ENCODE data around the gene HMGCS2.

The HMGCS2 gene

GRCh38 chr1:119768778-119769177 lies at the start of gene HMGCS2:
TSS of gene HMGCS2 (minus strand) at chr1:119768905. CDS start at chr1:119768844, 61 bp downstream.
- no peak for DNase-seq

- DNase-seq: no peak
Observed at GRCh38 chr1:119818181-119818580, 49.5 kb upstream of the HMGCS2 start.

- no peak for DNase-seq
Observed at GRCh38 chr1:119816407-119816806, 47.7 kb upstream of the HMGCS2 start.

GRCh38 chr1:119815928-119816327 lies 47.2 kb upstream of the HMGCS2 start:
- DNase-seq: no peak

GRCh38 chr1:119815361-119815760 lies 46.7 kb upstream of the HMGCS2 start:
- DNase-seq: no peak

- no peak for DNase-seq
Observed at GRCh38 chr1:119814288-119814687, 45.6 kb upstream of the HMGCS2 start.

GRCh38 chr1:119811985-119812557 lies 43.4 kb upstream of the HMGCS2 start:
- no peak for DNase-seq

- no peak for DNase-seq
Observed at GRCh38 chr1:119811387-119811786, 42.7 kb upstream of the HMGCS2 start, which contains the start of gene REG4. TSS of gene REG4 (minus strand) at chr1:119811460. CDS start at chr1:119808769, 2,691 bp downstream.

- peak; percentile 62 for DNase-seq
Observed at GRCh38 chr1:119808972-119809550, 40.4 kb upstream of the HMGCS2 start.

- DNase-seq: no peak
Observed at GRCh38 chr1:119808491-119808890, 39.8 kb upstream of the HMGCS2 start.

GRCh38 chr1:119806489-119806888 lies 37.8 kb upstream of the HMGCS2 start:
- no peak for DNase-seq

GRCh38 chr1:119805746-119806145 lies 37.0 kb upstream of the HMGCS2 start:
- no peak for DNase-seq

GRCh38 chr1:119805247-119805646 lies 36.5 kb upstream of the HMGCS2 start:
- no peak for DNase-seq

- DNase-seq: no peak
Observed at GRCh38 chr1:119799599-119800177, 31.0 kb upstream of the HMGCS2 start.

- no peak for DNase-seq
Observed at GRCh38 chr1:119799003-119799402, 30.3 kb upstream of the HMGCS2 start.

GRCh38 chr1:119797606-119798005 lies 28.9 kb upstream of the HMGCS2 start:
- no peak for DNase-seq

- DNase-seq: no peak
Observed at GRCh38 chr1:119797162-119797561, 28.5 kb upstream of the HMGCS2 start.

GRCh38 chr1:119795261-119796200 lies 26.8 kb upstream of the HMGCS2 start:
- DNase-seq: no peak

- no peak for DNase-seq
Observed at GRCh38 chr1:119794876-119795240, 26.2 kb upstream of the HMGCS2 start.

GRCh38 chr1:119794230-119794875 lies 25.6 kb upstream of the HMGCS2 start:
- no peak for DNase-seq

GRCh38 chr1:119791377-119791776 lies 22.7 kb upstream of the HMGCS2 start:
- DNase-seq: no peak

GRCh38 chr1:119790451-119791198 lies 21.9 kb upstream of the HMGCS2 start:
- no peak for DNase-seq

Measured in NCI-H146 (cell line).